CD4-positive, alpha-beta T cell (primary cell): ENCODE data around the gene TMEM242. TPM values are rescaled to one million over a fixed set of nuclear protein-coding genes. Genes with fewer than 3 reads are reported as not detected.

ENCODE experiments used
- ATAC-seq: fragments of 200-7000 bp; cut with Tn5 transposase; one replicate; pipeline ENCODE4 v1.10.0; 2022; ENCODE audit warnings: mild to moderate bottlenecking; ENCODE audit not compliant: poor library complexity
- CTCF ChIA-PET: fragments of 350-600 bp; sonication (Branson Sonifier 250); formaldehyde crosslinking; loops from one replicate; lab custom pipeline; 2021; ENCODE audit warnings: antibody characterized with exemption, inconsistent platforms; lab: Charles Lee
- POLR2A ChIA-PET: fragments of 350-600 bp; sonication (Branson Sonifier 250); formaldehyde crosslinking; loops from one replicate; lab custom pipeline; 2021; ENCODE audit warnings: antibody characterized with exemption, inconsistent platforms; lab: Charles Lee
- DNase-seq, 14 experiments: peaks; one replicate each; pipeline ENCODE4 v3.0.0-alpha.2; 2013 to 2020; ENCODE audit warnings: mixed read lengths in 2 of 14
- H3K27ac ChIP-seq, 2 donors: one replicate each; pipeline versions ENCODE4 v1.5.1 to v1.7.0; 2013; ENCODE audit warnings: low read length in 2 of 2, low read depth in 1 of 2, mild to moderate bottlenecking in 1 of 2
- H3K27me3 ChIP-seq, 2 experiments: 1 replicate in 1 of 2; 2 replicates in 1 of 2; pipeline versions ENCODE4 v1.6.1 to v1.7.0; 2013; ENCODE audit warnings: low read length in 2 of 2, control low read depth in 1 of 2, mild to moderate bottlenecking in 1 of 2, moderate library complexity in 1 of 2; ENCODE audit not compliant: insufficient read depth in 2 of 2, control insufficient read depth in 1 of 2
- H3K36me3 ChIP-seq: one replicate; pipeline ENCODE4 v1.6.1; 2013; ENCODE audit warnings: low read length, control low read depth; ENCODE audit not compliant: insufficient read depth
- H3K4me1 ChIP-seq: one replicate; pipeline ENCODE4 v1.6.1; 2013; ENCODE audit warnings: low read length, control low read depth; ENCODE audit not compliant: insufficient read depth
- H3K4me3 ChIP-seq: one replicate; pipeline ENCODE4 v1.5.1; 2013; ENCODE audit warnings: mild to moderate bottlenecking, low read length, moderate library complexity
- H3K9me3 ChIP-seq, 2 experiments: 1 replicate in 1 of 2; 2 replicates in 1 of 2; pipeline versions ENCODE4 v1.6.1 to v1.7.0; 2013; ENCODE audit warnings: low read length in 2 of 2, mild to moderate bottlenecking in 2 of 2, control low read depth in 1 of 2, moderate library complexity in 1 of 2; ENCODE audit not compliant: control insufficient read depth in 1 of 2, insufficient read depth in 1 of 2
- H3K27ac Mint-ChIP-seq: one replicate; pipeline ENCODE4 v1.8.0; 2020; ENCODE audit warnings: mixed read lengths
- H3K27me3 Mint-ChIP-seq: one replicate; pipeline ENCODE4 v1.8.0; 2021; ENCODE audit warnings: mixed read lengths
- H3K36me3 Mint-ChIP-seq: one replicate; pipeline ENCODE4 v1.8.0; 2021; ENCODE audit warnings: low read depth, mixed read lengths
- H3K4me1 Mint-ChIP-seq: one replicate; pipeline ENCODE4 v1.8.0; 2021; ENCODE audit warnings: low read depth, mixed read lengths
- H3K4me3 Mint-ChIP-seq: one replicate; pipeline ENCODE4 v1.8.0; 2020; ENCODE audit warnings: mild to moderate bottlenecking, mixed read lengths
- H3K9me3 Mint-ChIP-seq: one replicate; pipeline ENCODE4 v1.8.0; 2020; ENCODE audit warnings: mixed read lengths
- intact Hi-C, 2 experiments: fragments of 100-400 bp; cut with DNase I in 1 of 2; cut with micrococcal nuclease in 1 of 2; formaldehyde crosslinking; loops; one replicate each; pipeline versions ENCODE4 v1.15.1 to v1.9.0; 2023 to 2025; cut with DNase I, micrococcal nuclease
- total RNA-seq, 174 experiments: library from RNA in 2 of 174; stranded (reverse) in 2 of 174; gene quantifications; one replicate each; pipeline ENCODE4 v1.2.3 and lab custom pipeline; 2021 to 2026
- TF ChIP-seq, protein P1 (sequence below): fragments of 200-600 bp; IDR thresholded peaks from one replicate; pipeline ENCODE4 v1.8.0; 2022; ENCODE audit warnings: antibody characterized with exemption, mild to moderate bottlenecking

TMEM242 gene
- total RNA-seq, 2 experiments from 2014 or later = 13.6 to 15.6 TPM

- TF ChIP-seq, protein P1, sequence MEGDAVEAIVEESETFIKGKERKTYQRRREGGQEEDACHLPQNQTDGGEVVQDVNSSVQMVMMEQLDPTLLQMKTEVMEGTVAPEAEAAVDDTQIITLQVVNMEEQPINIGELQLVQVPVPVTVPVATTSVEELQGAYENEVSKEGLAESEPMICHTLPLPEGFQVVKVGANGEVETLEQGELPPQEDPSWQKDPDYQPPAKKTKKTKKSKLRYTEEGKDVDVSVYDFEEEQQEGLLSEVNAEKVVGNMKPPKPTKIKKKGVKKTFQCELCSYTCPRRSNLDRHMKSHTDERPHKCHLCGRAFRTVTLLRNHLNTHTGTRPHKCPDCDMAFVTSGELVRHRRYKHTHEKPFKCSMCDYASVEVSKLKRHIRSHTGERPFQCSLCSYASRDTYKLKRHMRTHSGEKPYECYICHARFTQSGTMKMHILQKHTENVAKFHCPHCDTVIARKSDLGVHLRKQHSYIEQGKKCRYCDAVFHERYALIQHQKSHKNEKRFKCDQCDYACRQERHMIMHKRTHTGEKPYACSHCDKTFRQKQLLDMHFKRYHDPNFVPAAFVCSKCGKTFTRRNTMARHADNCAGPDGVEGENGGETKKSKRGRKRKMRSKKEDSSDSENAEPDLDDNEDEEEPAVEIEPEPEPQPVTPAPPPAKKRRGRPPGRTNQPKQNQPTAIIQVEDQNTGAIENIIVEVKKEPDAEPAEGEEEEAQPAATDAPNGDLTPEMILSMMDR = no peak
- Histone ChIP-seq H3K4me1 (no peaks in the 10 kb centered on the region), H3K9me3 (no peaks in the 10 kb centered on the region), H3K27ac (no peak overlapping the region), H3K36me3 (no peaks in the 10 kb centered on the region), H3K27me3 (peaks cover 6 to 16% of the 10 kb centered on the region in 2 experiments), H3K4me3 (no peak overlapping the region)
- Mint-ChIP-seq H3K27me3 (peaks cover 49% of the 10 kb centered on the region), H3K4me3 (no peak overlapping the region), H3K4me1 (no peaks in the 10 kb centered on the region), H3K9me3 (no peaks in the 10 kb centered on the region), H3K36me3 (no peaks in the 10 kb centered on the region), H3K27ac (no peak overlapping the region)
- DNase-seq (no peak), ATAC-seq (no peak)
- POLR2A ChIA-PET = no interaction called here
- intact Hi-C loops = no loop called here
- CTCF ChIA-PET = no interaction called here
These were observed 23.1 kb upstream of the TMEM242 start for GRCh38 chr6:157346373-157346772.

- intact Hi-C loops = no loop called here
- DNase-seq = no peak
- H3K4me3 ChIP-seq = no peak overlapping the region
- H3K36me3 ChIP-seq = no peaks in the 10 kb centered on the region
- Mint-ChIP-seq H3K27me3 (peaks cover 67% of the 10 kb centered on the region), H3K27ac (no peak overlapping the region), H3K4me1 (no peaks in the 10 kb centered on the region), H3K9me3 (no peaks in the 10 kb centered on the region), H3K4me3 (no peak overlapping the region), H3K36me3 (no peaks in the 10 kb centered on the region)
- ATAC-seq = no peak
- TF ChIP-seq, protein P1 = no peak
- H3K4me1 ChIP-seq = no peaks in the 10 kb centered on the region
- H3K27me3 ChIP-seq = peaks cover 6 to 22% of the 10 kb centered on the region in 2 experiments
- no peak overlapping the region for H3K27ac ChIP-seq
- CTCF ChIA-PET = interaction anchor here (0.6 kb wide), 1 partner anchor 14 kb away, joined by 3 read pairs; no protein-coding TSS in a partner anchor
- no peaks in the 10 kb centered on the region for H3K9me3 ChIP-seq
- POLR2A ChIA-PET = no interaction called here
These were observed 20.4 kb upstream of the TMEM242 start for GRCh38 chr6:157343732-157344131.

DNA sequence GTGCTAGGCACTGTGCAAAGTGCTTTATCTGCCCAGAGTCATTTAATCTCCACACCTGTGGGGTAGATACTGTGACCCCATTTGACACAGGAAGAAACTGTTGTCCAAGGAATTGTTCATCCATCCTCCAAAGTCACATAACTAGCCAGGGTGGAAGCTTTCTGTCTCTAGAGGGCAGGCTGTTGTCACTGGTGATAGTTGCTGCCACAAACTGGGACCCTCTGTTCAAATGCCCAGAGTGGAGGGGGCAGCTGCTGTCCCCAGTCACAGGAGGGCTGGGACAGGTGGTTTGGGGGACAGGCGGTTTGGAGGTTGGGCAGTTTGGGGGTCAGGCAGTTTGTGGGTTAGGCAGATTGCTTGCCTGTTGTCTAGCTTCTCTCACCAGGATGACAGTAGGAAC is 16.1 kb upstream of the TMEM242 start:
- H3K27me3 Mint-ChIP-seq = peaks cover 71% of the 10 kb centered on the region
- Histone ChIP-seq H3K9me3 (no peaks in the 10 kb centered on the region), H3K36me3 (no peaks in the 10 kb centered on the region), H3K27ac (no peak overlapping the region), H3K4me1 (no peaks in the 10 kb centered on the region), H3K27me3 (peaks cover 3 to 14% of the 10 kb centered on the region in 2 experiments), H3K4me3 (no peak overlapping the region)
- DNase-seq (no peak), ATAC-seq (no peak)
- CTCF ChIA-PET = no interaction called here
- TF ChIP-seq, protein P1 = no peak
- H3K4me1 Mint-ChIP-seq = no peaks in the 10 kb centered on the region
- H3K36me3 Mint-ChIP-seq = no peaks in the 10 kb centered on the region
- intact Hi-C loops = loop anchor here in 1 of 2 experiments (5.0 kb wide), 1 partner anchor 328 kb away; no protein-coding TSS in a partner anchor
- POLR2A ChIA-PET = no interaction called here
- no peak overlapping the region for H3K4me3 Mint-ChIP-seq
- no peaks in the 10 kb centered on the region for H3K9me3 Mint-ChIP-seq
- H3K27ac Mint-ChIP-seq = no peak overlapping the region
